Bronchial epithelial cell (primary cell): ENCODE data around the gene CAMK4. TPM values are rescaled to one million over a fixed set of nuclear protein-coding genes. Genes with fewer than 3 reads are reported as not detected.

Experiments
- DNase-seq: peaks from one replicate; pipeline ENCODE4 v3.0.0-alpha.2; 2010; ENCODE audit warnings: low read depth
- FAIRE-seq: peaks from 2 replicates; lab custom pipeline; 2011; peaks lifted over from hg19 to GRCh38; lab: Jason Lieb, UNC
- H3K27me3 ChIP-seq: 2 replicates; pipeline ENCODE4 v1.5.1; 2011; ENCODE audit warnings: low read length; ENCODE audit not compliant: control insufficient read depth, insufficient read depth
- H3K36me3 ChIP-seq: 2 replicates; pipeline ENCODE4 v1.5.1; 2011; ENCODE audit warnings: low read length; ENCODE audit not compliant: control insufficient read depth, insufficient read depth
- H3K4me3 ChIP-seq: 2 replicates; pipeline ENCODE4 v1.5.1; 2011; ENCODE audit warnings: mild to moderate bottlenecking, low read depth, low read length, control low read depth
- total RNA-seq: library from RNA; depleted of rRNA; stranded (reverse); fragments of >200 nt; gene quantifications from 2 replicates; pipeline ENCODE4 v1.2.1, GENCODE V29; 2014
- TF ChIP-seq, protein P1 (sequence below): IDR thresholded peaks from 2 replicates; pipeline ENCODE4 v1.5.1; 2011; ENCODE audit warnings: mild to moderate bottlenecking, moderate library complexity, low read length, control low read depth, inconsistent platforms; ENCODE audit not compliant: insufficient read depth, severe bottlenecking

Gene CAMK4
- total RNA-seq, 1 donor from 2014 or later: 0.26 TPM

DNA sequence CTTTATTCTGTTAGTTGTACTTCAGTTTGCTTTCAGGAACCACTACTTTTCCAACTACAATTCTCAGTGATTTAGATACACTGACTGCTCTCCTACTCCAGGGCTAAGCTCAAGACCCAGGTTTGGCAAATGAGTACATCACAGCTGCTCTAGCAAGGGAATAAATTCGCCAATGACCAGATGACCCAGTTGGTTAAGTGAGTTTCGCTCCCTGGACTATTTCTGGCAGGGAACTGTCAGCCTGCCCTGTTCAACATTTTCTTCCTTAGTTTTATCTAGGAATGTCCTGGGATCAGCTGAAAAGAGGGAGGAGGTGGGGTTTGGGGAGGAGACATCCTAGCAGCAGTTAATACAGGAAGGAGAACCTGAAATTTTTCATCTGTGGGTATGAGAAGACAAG is 294.6 kb downstream of the CAMK4 start:
- TF ChIP-seq, protein P1, sequence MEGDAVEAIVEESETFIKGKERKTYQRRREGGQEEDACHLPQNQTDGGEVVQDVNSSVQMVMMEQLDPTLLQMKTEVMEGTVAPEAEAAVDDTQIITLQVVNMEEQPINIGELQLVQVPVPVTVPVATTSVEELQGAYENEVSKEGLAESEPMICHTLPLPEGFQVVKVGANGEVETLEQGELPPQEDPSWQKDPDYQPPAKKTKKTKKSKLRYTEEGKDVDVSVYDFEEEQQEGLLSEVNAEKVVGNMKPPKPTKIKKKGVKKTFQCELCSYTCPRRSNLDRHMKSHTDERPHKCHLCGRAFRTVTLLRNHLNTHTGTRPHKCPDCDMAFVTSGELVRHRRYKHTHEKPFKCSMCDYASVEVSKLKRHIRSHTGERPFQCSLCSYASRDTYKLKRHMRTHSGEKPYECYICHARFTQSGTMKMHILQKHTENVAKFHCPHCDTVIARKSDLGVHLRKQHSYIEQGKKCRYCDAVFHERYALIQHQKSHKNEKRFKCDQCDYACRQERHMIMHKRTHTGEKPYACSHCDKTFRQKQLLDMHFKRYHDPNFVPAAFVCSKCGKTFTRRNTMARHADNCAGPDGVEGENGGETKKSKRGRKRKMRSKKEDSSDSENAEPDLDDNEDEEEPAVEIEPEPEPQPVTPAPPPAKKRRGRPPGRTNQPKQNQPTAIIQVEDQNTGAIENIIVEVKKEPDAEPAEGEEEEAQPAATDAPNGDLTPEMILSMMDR: no peak
- DNase-seq: no peak
- FAIRE-seq: no peak

DNA sequence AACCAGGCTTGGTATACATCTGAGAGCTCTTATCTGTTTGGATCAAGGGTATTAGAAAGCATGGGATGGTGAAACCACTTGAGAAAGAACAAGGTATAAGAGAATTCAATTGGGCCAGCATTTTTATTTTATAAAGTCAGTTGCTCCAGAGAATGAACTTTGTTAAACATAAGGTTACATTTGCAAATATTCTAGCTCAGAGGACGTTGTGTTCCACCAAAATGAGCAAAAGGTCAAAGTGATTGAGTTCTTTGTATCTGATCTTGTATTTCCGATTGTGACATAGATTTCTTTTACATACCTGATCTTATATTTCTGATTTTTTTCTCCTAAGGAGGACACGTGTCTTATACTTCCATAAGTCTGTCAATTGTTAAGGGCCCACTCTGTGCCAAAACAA is 296.7 kb downstream of the CAMK4 start:
- no peak for FAIRE-seq
- no peak overlapping the region for H3K4me3 ChIP-seq
- DNase-seq: no peak
- no peaks in the 10 kb centered on the region for H3K36me3 ChIP-seq
- TF ChIP-seq, protein P1: no peak
- H3K27me3 ChIP-seq: no peaks in the 10 kb centered on the region

More for the DNA sequence above, 294.6 kb downstream of the CAMK4 start:
- no peak overlapping the region for H3K4me3 ChIP-seq
- H3K27me3 ChIP-seq: no peaks in the 10 kb centered on the region
- H3K36me3 ChIP-seq: no peaks in the 10 kb centered on the region

DNA sequence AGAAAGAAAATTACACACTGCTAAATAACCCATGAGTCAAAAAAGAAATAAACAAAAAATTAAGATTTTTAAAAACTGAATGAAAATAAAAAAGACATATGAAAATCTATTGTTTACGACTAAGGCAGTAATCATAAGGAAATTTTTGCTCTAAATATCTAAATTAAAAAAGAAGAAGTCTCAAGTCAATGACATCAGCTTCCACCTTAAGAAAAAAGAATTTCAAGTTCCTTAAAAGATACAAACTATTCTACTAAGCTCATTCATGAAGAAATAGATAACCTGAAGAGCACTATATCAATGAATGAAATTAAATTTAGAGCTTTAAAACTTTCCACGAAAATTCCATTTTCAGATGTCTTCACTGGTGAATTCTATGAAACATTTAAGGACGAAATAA is 303.9 kb downstream of the CAMK4 start:
- no peaks in the 10 kb centered on the region for H3K27me3 ChIP-seq
- FAIRE-seq: no peak
- H3K4me3 ChIP-seq: no peak overlapping the region
- TF ChIP-seq, protein P1: no peak
- H3K36me3 ChIP-seq: no peaks in the 10 kb centered on the region
- no peak for DNase-seq

GRCh38 chr5:111530298-111530740 is 306.1 kb downstream of the CAMK4 start:
- H3K27me3 ChIP-seq: no peaks in the 10 kb centered on the region
- no peak overlapping the region for H3K4me3 ChIP-seq
- TF ChIP-seq, protein P1: no peak
- H3K36me3 ChIP-seq: no peaks in the 10 kb centered on the region
- peak; percentile 54 for DNase-seq
- FAIRE-seq: no peak

DNA sequence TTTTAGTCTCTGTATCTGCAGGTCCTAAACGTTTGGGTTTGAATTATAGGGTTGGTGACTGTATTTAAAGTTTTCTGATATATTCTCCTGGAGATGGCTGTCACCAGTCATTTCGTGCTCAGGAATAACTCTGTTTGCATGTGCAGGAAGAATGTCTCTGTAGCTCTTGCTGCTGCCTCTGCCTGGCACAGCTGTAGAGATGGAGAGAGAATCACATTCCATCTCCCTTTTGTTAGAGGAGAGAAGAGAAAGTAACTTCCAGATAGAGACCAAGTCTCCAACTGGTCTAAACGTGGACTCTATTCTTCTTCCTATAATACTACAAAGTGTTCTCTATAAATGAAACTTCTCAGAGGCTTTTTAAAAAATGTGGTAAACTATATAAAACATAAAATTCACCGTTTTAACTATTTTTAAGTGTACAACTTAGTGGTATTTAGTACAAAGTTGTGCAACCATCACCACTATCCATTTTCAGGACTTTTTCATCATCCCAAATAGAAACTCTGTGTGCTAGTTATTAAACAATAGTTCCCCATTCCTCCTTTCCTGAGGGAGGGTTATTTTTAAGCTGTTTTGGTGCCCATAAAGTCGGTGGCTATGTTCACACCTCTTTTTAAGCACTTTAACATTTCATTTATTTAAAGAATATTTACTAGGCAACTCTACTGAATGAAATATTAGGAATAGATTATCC is 308.9 kb downstream of the CAMK4 start:
- no peaks in the 10 kb centered on the region for H3K27me3 ChIP-seq
- TF ChIP-seq, protein P1: no peak
- no peak overlapping the region for H3K4me3 ChIP-seq
- no peak for DNase-seq
- no peak for FAIRE-seq
- H3K36me3 ChIP-seq: no peaks in the 10 kb centered on the region
